ENCODE measurements around the gene PSD4.

- TF ChIP-seq CTCF (conservative IDR thresholded peaks at IDR 0.05; ENCODE audit: low read length): no peak
- no peak for TF ChIP-seq EZH2phosphoT487 (IDR thresholded peaks at IDR 0.05; ENCODE audit: borderline replicate concordance)
These were observed 13.5 kb upstream of the PSD4 start for GRCh38 chr2:113160248-113160647.

Measured in Loucy (cell line).